22Rv1 (cell line): ENCODE results near the gene CRYGC.

Source experiments
- H3K27ac ChIP-seq: fragments of 450-650 bp; 2 replicates; pipeline ENCODE4 v1.5.1; 2017
- CTCF ChIP-seq: fragments of 450-650 bp; IDR thresholded peaks from 2 replicates; pipeline ENCODE4 v1.5.1; 2017; ENCODE audit warnings: mild to moderate bottlenecking
- ZFX ChIP-seq: fragments of 450-650 bp; IDR thresholded peaks from 2 replicates; pipeline ENCODE4 v1.6.1; 2017; ENCODE audit warnings: antibody characterized with exemption, borderline replicate concordance

Gene CRYGC

GRCh38 chr2:208098267-208098666 lies 31.4 kb downstream of the CRYGC start:
- TF ChIP-seq CTCF (no peak), ZFX (no peak)
- no peak overlapping the region for H3K27ac ChIP-seq

GRCh38 chr2:208097801-208098200 lies 31.8 kb downstream of the CRYGC start:
- TF ChIP-seq CTCF (no peak), ZFX (no peak)
- H3K27ac ChIP-seq, result no peak overlapping the region

GRCh38 chr2:208097313-208097712 lies 32.3 kb downstream of the CRYGC start:
- TF ChIP-seq CTCF, result no peak
- TF ChIP-seq ZFX, result no peak

GRCh38 chr2:208096080-208096479 lies 33.5 kb downstream of the CRYGC start:
- TF ChIP-seq CTCF, result no peak
- TF ChIP-seq ZFX, result no peak
- no peak overlapping the region for H3K27ac ChIP-seq

More at GRCh38 chr2:208097313-208097712, 32.3 kb downstream of the CRYGC start:
- no peak overlapping the region for H3K27ac ChIP-seq

- no peak overlapping the region for H3K27ac ChIP-seq
Measured at GRCh38 chr2:208093128-208093527, 36.5 kb downstream of the CRYGC start.

GRCh38 chr2:208092093-208092832 lies 37.4 kb downstream of the CRYGC start:
- H3K27ac ChIP-seq, result no peak overlapping the region

More at GRCh38 chr2:208093128-208093527, 36.5 kb downstream of the CRYGC start:
- TF ChIP-seq ZFX (no peak), CTCF (no peak)

More at GRCh38 chr2:208092093-208092832, 37.4 kb downstream of the CRYGC start:
- TF ChIP-seq CTCF (no peak), ZFX (no peak)
